Islet of Langerhans (tissue), 1 donor: ENCODE measurements around the gene CORO6.

Source experiments
- FAIRE-seq: peaks from one replicate; lab custom pipeline; 2011; peaks lifted over from hg19 to GRCh38; lab: Jason Lieb, UNC

CORO6 gene

DNA sequence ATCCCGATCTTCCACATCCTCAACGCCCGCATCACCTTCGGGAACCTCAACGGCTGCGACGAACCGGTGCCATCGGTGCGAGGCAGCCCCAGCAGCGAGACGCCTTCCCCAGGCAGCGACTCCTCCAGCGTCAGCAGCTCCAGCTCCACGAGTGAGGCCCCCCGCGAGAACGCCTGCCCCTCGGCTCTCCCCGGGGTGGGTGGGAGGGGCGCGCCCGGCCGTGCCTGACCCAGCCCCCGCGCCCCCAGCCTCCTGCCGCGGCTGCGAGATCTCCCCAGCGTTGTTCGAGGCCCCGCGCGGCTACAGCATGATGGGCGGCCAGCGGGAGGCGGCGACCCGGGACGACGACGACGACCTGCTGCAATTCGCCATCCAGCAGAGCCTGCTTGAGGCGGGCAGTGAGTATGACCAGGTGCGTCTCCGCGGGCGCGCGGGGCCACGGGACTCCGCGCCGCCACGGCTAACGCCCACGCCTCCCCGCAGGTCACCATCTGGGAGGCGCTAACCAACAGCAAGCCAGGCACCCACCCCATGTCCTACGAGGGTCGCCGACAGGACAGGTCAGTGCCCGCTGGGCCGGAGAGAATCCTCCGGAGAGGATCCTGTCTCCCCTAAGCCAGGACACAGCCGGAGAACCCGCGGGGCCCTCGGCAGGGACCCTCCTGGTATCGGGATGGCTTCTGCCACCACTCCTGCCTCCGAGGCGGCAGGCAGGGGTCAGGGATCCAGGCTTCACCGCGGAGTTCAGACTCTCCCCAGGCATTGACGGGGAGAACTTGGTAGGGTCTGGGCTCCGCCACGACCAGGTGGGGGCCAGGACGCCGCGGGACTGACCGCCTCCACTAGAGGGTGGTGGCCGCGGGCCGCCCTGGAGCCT is 10.1 kb downstream of the CORO6 start:
- no peak for FAIRE-seq

GRCh38 chr17:29612094-29612403 is 10.7 kb downstream of the CORO6 start:
- FAIRE-seq = no peak

DNA sequence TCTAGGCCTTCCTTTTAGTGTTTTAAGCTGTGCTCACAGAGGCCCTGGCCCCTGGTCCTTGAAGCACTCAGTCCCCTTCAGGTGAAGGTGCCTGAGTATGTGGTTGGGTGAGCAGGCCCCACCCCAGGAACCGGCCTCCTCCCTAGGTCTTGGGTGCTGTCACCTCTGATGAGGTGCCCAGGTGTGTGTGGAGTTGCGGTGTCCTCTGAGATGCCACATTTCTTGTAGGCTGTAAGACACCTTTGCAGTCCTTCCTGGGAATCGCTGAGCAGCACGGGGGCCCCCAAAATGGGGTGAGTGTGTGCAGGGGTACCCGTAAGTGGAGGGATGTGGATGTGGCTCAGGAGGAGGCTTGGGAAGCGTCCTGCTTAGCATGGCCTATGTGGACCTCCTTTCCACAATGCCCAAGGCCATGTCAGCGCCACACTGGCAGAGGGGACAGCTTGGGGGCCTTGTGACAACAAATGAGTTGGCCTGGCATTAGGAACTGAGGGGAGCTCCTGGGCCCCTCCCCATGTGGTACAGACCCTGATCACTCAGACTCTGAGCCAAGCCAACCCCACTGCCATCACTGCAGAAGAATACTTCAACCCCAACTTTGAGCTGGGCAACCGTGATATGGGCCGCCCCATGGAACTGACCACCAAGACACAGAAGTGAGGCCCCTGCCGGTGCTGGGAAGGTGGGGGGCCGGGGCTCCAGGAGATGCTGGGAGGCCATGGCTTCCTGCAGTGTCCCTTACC is 11.2 kb downstream of the CORO6 start:
- FAIRE-seq = no peak

- FAIRE-seq = no peak
Observed at GRCh38 chr17:29610395-29610794, 12.3 kb downstream of the CORO6 start.

GRCh38 chr17:29608986-29609385 is 13.7 kb downstream of the CORO6 start:
- FAIRE-seq = no peak

GRCh38 chr17:29607557-29608195 is 15.0 kb downstream of the CORO6 start:
- no peak for FAIRE-seq

GRCh38 chr17:29603109-29603674 is 19.5 kb downstream of the CORO6 start:
- FAIRE-seq = no peak

GRCh38 chr17:29597361-29598172 is 25.1 kb downstream of the CORO6 start:
- FAIRE-seq = no peak

GRCh38 chr17:29596811-29597210 is 25.9 kb downstream of the CORO6 start:
- FAIRE-seq = no peak

DNA sequence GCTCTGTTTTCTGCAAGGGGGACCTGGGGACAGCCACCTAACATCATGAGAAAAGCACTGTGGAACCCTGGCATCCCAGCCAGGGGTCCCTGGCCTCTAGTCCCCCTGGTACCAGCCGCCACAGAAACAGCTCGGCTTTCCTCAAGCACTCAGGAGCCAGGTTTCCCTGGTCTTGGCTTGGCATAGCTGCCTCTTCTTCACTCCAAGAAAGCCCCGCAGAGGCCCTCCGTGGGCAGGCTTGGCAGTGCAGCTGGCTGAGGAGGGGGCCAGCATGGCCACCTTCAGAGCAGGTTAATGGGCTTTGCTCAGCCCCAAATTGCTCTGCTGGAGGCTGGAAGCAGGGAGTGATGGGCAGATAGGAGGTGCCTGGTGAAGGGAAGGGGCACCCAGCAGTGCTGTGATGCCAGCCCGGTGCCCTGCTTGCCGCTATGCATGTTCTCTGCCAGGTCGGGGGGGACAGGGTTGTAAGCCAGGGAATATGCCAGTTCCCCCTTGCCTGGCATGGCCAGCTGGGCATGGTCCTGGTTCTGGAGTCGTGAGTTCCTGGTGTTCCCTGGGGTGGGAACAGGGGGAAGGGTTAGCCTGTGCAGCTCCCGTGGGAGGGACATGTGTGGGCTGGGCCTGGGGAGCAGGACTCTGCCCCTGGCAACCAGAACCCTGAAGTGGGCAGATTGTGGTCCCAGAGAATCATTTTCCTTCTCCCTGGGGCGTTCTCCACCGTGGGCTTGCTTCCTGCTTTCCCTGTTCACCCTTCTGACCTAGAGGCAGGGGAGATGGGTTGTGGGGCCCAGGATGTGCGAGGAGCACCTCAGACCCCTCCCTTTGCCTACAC is 26.6 kb downstream of the CORO6 start:
- no peak for FAIRE-seq

DNA sequence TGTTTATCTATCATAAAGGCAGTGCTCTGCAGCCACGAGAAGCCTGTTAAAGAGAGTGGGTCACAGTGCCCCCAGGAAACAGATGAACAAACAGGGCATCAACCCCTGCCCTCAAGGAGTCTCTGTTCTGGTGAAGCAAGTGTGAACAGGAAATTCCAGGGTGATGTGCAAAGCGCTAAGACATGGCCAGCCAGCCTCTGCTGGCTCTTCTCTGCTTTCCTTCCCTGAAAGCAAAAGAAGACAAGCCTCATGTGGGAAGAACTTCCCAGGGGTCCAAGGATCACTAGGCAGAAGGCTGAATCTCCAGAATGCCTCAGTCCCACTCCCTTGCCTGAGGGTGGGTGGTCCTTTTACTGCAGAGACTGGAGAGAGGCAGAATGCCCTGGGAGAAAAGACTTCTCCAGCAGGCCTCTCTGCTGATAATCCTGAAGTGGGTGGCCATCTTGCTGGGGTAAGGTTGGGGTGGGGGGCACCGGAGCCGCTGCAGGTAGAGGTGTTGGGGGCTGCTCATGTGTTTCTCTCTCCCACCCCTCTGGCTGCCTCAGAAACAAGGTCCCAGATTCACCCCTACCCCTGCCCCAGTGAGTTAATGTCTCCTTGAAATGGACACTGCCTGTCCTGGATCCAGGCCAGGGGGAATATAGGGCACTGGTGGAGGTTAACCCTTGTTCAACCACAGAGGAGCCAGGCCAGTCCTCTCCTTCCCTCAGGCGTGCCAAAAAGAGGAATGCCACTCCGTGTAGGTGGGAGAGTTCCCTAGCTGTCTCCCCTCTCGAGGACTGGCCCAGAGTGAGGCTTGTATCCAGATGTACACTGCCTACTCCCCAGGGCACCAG is 27.4 kb downstream of the CORO6 start:
- no peak for FAIRE-seq

DNA sequence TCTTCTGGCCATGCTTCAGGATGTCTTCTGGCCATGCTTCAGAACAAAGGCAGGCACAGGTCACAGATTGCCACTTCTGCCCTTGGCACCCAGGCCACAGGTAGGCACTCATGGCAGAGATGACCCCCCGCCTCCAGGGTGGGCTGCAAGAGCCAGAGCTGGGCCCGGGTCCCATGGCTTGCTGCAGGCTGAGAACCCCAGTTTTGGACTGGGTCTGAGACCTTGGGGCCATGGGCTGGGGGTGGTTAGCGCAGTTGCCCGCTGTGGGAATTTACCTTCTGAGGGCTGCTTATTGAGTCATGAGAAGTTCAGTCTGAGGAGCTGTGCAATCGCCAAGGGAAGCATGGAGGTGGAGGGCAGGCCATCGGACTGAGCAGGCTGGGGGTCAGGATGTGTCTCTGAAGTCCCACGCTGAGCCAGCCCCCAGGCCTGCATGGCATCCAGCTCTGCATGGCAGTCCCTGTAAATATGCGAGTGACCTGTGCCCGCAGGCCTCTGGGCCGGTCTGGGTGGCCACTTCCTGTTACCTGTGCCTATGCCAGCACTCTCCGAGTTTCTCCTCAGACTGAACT is 28.1 kb downstream of the CORO6 start:
- no peak for FAIRE-seq

- FAIRE-seq = no peak
Observed at GRCh38 chr17:29593591-29594518, 28.9 kb downstream of the CORO6 start.

- no peak for FAIRE-seq
Observed at GRCh38 chr17:29592850-29593551, 29.7 kb downstream of the CORO6 start, which contains the start of gene ANKRD13B. Gene ANKRD13B (plus strand): TSS chr17:29593132. CDS start chr17:29593622, 490 bp downstream.

DNA sequence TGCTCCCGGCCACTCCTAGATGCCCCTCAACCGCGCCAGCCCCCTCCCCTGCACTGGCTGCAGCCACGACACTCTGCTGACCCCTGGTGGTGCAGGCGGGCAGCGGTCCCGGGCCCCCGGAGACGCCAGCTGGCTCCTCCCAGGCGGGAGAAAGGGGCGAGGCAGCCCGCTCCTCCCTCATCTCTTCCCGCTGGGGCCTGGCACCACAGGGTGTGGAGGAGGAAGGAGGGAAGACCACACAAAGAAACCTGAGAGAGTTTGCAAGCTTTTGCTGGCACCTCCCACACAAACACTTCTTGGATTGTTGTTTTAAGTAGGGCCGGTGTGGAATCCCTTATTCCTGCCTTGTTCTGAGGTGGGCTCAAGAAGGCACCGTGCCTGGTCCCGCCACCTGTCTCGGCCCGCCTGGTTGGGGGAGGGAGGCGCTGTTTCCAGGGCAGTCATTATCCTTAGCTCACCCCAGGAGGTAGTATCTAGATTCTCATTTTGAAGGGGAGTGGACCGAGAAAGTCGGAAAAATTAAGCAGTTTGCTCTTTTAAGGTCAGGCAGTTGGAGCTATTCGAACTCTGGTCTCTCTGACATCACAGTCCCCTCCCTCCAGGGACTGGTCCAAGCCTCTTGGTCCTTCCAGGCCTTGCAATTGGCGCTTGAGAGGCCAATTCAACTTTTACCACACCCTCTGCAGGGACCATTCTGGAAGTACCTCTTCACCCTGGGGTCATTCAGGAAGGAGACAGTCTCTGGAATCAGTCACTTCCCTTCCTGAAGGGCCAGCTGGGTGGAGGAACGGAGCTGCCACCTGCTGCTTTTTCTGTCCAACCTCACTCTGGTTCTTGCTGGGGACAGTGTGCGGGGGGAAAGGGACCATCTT is 30.7 kb downstream of the CORO6 start:
- no peak for FAIRE-seq

DNA sequence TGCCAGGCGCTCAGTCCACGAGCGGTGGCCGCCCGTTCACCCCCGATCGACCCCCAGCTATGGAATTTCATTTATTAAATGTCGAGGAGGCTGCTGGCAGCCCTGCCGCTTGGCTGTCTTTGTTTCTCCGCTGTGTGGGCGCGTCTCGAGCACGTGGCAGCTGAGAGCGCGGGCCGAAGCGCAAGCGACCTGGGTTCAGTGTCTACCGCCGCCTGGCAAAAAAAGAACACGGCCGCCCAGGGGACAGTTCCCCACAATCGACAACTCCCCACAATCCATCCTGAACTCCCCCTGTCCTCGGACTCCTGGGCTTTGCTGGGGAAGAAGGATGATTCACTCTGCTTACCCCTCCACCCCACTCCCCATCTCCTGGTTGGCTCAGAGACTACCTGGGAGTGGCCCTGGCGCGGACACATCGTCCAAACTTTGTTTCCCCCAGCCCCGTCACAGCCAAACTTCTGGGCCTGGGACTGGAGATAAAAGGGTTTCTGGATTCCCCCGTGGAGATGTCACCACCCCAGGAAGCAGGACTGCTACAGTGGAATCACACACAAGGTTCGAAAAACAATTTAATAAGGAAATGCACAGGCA is 31.5 kb downstream of the CORO6 start:
- no peak for FAIRE-seq
